Activated gamma-delta T cell treated with Interleukin-2 at 50 U/mL for 16 hours (primary cell): ENCODE measurements around the gene FAM107B.
A peak's percentile ranks its signal among the peaks of the same experiment; 100 is the strongest.

Experiments used
- DNase-seq: peaks from one replicate; pipeline ENCODE4 v3.0.0-alpha.2; 2020

The FAM107B gene

GRCh38 chr10:14571866-14572507 lies 202.7 kb downstream of the FAM107B start:
- DNase-seq: peak; percentile 62

DNA sequence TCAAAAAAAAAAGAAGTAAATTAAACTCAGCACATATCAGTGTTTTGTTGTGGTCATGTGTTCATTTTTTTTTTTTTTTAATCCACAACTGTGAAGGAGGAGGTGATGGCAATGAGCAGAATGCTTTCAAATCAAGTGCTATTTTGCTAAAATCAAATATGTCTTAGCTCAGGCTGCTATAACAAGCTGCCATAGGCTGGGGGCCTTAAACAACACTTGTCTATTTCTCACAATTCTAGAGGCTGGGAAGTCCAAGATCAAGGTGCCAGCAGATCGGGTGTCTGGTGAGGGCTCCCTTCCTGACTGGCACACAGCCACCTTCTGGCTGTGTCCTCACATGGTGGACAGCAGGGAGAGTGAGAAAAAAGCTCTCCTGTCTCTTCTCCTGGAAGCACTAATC lies 203.9 kb downstream of the FAM107B start:
- DNase-seq: no peak

GRCh38 chr10:14569274-14570060 lies 205.2 kb downstream of the FAM107B start:
- DNase-seq: no peak

DNA sequence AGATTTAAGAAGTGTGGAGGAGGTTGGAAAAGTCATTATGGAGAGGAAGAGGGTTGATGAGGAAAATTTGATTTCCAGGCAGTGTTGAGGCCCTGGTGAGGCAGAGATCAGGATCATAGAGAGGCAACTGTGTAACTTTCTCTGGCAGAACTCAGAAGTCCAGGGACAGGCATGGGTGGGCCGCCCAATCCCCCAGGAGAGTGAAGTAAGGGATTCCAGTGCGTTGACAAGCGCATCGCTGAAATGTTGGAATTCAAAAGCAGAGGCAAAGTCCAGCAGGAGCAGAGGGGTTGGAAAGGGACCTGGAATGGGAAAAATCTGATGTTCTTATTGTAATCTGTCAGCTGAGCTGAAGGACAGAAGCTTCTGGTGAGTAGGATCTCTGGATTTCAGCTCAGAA lies 207.3 kb downstream of the FAM107B start:
- no peak for DNase-seq

GRCh38 chr10:14566498-14566897 lies 208.2 kb downstream of the FAM107B start:
- no peak for DNase-seq

- DNase-seq: no peak
These were observed 209.5 kb downstream of the FAM107B start for GRCh38 chr10:14565199-14565598.

GRCh38 chr10:14564268-14564744 lies 210.4 kb downstream of the FAM107B start:
- no peak for DNase-seq

DNA sequence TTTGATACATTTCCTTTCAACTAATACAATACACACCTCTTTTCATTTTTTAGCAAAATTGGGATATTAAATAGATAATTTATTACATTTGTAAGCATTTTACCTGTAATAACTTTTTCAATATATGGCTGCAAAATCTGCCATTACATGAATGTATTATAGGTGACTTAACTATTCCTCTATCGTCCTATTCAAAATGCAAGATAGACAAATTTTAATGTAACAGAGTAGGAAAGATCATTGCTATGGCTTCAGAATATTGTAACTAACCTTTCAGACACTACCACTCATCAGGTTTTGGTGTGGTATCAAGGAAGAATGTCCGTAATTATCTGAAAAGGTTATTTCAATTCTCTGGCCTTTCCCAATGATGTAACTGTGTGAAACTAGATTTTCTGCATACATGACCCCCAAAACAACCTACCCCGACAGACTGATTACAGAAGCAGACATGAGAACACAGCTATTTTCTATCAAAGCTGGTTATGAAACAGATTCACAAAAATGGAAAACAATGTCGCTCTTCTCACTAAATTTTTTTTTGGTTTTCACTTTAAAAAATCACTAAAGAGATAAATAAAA lies 211.2 kb downstream of the FAM107B start:
- DNase-seq: no peak

GRCh38 chr10:14563076-14563336 lies 211.7 kb downstream of the FAM107B start:
- no peak for DNase-seq

DNA sequence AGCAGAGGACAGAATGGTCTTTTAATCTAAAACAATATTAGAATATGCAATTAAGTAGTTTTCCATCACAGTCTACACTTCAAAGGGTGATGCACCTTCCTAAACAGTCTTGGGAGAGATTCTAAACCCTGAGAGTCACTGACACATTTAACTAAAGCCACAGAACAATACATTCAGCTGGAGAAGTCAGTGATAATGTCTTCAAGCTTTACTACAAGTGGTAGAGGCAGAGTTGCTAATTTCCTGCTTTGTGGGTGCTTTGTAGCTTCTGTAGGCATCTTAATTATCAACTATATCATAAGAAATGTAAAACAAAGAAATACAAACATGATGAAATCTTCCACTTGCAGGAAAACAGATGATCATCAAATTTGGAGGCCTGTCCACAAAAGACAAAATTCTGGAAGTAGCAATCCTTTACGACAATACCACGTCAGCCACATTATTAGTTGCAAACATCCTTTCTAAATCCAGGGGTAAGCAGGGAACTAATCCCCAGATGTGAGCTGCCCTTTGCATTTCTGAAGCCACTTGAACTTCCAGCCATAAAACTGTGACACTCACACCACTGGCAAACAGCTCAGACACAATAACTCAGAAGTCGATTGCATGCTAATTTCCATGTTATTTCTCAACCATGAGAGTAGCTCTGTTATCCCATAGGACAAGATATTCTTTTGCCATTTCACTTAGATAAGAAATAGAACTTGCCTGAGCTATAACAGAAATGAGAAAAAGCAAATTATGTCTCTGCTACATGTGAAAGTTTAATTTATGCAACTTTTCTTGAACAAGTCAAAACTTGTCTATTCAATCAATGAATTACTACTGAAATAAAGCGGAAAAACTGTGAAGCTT lies 212.2 kb downstream of the FAM107B start:
- no peak for DNase-seq

DNA sequence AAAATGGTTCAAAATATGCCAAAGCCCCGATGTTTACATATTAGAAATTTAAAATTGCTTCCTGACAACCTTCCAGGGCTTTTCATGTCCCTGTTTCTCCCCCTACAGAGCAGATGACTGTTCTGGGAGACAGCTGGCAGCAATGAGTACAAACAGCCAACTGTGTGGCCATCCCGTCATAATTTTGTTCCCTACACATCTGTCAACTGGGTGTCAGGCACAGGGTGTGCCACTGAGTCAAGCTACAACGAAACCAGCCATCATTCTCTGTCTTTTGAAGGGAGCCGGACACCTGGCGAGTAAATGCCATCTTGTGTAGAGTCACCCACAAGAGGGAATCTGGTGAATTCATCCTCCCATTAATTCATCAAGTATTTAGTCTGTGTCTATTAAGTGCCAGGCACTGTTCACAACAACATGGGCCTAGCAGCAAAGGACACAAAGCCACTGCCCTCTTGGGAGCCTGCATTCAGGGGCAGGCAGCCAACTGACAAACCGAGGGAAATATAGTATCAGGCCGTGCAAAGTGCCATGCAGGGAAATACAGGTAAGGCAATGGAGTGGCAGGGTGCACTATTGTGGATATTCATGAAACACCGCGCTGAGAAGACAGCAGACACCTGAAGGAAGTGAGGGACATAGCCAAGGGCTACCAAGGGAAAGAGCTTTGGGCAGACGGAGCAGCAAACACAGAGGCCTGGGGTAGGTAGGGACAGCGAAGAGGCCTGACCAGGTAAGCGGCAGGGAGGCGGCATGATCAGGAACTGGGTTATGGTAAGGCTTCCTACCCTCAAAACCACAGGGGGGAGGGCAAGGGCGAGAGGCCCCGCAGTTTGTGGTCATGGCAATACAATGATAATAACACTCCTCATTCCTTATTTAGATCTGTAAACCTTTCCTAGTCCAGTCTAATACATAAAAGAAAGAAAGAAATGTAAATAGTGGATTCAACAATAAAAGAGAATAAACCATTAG lies 213.6 kb downstream of the FAM107B start:
- DNase-seq: no peak

DNA sequence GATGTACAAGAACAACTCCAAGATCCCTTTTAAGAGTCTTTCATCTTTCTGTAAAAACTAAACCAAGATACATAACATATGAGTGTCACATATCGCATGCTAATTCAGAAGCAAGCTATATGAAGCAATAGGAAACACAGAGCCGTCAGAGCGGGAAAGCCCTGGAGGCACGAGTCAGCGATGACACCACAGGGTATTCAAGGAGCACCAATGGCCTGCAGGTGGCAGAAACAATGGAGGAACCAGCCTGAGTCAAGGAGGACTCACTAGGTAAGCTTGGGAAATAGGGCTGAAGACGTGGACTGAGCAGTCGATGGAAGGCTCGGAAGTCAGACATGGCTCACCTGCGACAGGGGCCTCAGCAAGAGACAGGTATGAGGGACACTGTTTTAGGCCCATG lies 214.4 kb downstream of the FAM107B start:
- no peak for DNase-seq

DNA sequence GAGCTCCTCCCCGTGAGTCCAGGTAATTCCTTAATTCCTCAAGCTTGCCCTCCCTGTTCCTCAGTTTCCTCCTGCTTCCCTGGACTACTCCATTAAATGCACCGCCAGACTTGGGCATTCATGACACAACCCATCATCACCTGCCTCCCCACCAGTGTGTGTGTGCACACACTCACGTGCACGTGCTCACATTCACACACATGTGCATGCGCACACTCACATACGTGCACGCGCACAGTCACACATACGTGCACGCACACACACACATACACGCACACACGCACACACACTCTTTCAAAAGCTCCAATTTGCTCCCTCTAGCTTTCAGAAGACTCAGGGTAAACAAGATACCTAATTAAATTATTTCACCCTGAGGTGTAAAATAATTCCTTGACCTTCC lies 216.7 kb downstream of the FAM107B start:
- DNase-seq: no peak

DNA sequence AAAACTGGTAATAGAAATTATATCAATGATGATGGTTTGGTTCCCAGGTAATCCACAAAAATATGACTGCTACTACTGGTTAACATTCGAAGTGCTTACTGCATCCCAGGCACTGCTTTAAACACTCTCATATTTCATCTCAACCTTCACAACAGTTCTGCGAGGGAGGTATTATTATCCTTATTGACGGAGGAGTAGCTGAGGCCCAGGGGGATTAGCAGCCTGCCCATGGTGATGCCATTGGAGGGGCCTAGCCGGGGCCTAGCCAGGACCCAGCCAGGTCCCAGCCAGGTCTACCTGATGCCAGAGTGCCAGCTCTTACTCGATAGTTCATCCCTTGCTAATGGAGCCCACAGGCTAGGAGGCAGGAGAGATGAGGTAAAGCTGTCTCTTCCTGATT lies 217.1 kb downstream of the FAM107B start:
- no peak for DNase-seq

DNA sequence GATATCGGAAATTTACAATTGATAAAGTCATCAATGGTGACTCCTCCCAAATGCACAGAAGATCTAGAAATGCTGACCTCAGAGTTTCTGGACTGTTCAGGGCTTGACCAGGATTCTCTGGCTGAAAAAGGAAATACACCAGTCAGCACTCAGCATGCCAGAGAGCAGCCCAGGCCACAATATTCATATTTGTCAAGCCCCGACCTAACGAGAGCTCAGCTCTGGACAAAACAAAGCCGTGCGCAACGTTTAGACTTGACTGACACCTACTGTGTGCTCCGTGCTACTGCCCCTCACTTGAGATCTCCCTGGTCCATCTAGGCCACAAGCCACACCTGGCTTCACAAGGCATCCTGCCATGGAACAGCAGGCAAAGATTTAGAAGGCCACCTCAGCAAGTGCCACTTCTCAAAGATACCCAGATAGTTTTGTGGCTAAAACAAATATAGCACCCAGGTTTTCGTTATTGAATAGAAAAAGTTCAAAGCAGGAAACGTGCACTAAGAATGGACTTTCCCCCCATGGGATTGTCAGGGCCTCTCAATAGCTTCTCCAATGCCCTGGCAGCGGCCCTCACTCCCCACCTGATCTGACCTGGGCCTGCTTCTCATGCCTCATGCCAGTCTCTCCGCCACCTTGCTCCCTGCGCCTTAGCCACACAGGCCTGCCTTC lies 218.3 kb downstream of the FAM107B start:
- DNase-seq: peak; percentile 29

DNA sequence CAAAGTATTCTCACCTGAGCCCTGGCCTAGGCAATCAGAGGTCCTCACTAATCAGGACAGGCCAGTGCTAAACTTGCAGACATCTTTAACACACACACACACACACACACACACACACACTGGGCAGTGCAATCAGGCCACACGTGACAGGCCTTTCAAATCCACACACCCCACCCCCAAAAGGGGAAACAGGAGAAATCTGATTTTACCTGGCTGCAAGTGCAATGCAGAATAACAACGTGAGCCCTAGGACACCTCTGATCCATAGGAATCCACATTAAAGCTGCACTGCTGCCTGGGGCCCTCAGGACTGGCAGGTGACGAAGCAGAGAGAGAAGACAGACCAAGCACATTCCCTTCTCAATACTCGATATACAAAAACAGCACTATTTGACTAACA lies 218.9 kb downstream of the FAM107B start:
- no peak for DNase-seq

DNA sequence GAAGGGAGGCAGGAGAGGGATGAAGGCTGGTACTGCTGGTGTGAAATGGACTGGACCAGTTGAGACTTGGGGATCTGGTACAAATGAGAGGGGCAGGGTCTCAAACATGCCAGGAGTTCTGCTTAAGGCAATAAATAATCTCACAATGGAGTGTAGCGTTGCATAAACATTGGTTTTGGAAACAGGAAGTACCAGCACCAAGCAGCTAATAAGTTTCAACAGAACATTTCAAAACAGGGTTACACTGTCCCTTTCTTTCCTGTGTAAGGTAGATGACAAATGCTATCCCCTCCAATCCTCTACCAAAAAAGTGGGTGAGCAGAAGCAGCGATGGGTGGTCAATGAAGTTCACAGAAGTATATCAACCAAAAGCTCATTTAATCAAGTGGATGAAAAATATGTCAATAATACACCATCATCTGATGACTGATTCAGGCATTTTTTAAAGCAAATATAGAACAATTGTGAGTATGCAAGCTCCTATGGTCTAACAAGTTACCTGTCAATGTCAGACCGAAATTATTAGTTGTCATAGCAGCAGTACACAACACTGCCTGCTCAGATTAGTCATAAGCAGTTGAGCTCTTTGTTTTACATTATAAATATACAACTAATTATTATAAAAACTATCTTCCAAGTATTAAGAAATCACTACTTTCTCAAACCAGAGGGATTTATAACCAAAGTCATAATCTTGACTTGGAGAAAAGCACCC lies 220.0 kb downstream of the FAM107B start:
- DNase-seq: no peak

DNA sequence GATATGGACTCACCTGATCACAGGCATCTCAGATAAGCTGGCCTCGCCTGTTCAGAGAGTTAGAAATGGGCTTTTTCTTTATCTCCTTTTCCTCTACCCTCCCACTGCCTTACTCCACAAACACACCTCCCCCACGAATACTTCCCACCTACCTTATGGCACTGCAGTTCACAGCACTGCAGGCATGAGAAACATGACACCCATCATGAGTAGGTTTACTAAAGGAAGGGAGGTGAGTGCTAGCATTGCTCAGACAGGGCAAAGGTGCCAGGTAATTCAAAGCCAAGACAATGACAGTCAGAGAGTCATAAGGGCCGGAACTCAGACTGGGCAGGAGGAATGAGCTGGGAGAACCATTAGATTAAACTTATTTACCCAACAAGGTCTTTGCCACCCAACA lies 220.6 kb downstream of the FAM107B start:
- DNase-seq: no peak

- no peak for DNase-seq
These were observed 221.2 kb downstream of the FAM107B start for GRCh38 chr10:14553448-14553847.

DNA sequence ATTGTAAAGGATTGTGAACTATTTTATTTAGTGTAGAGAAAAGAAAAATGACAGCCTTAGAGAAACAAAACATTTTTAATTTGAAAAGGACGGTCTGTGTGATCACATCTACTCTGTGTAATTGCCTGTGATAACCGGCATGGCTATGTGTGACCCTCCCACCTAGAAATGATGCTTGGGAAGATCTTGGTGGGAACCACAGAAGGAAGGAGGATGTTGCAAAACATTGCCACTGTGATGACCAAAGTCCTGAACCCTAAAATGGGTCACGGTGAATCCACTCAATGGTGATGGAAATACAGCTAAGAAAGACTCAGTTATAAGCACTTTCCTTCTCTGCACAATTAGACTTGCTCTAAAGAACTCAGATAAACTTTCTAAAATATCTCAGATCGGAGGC lies 222.7 kb downstream of the FAM107B start:
- no peak for DNase-seq

GRCh38 chr10:14550471-14550981 lies 224.2 kb downstream of the FAM107B start:
- no peak for DNase-seq
